GM12865 (cell line): ENCODE measurements around the gene ZNF618.

ENCODE experiments used
- DNase-seq: peaks from one replicate; pipeline ENCODE4 v3.0.0; 2010; ENCODE audit warnings: low read depth
- H3K4me3 ChIP-seq: 2 replicates; pipeline ENCODE4 v1.5.1; 2011; ENCODE audit warnings: mild to moderate bottlenecking, low read depth, low read length, control low read depth
- TF ChIP-seq, protein P1 (sequence below): IDR thresholded peaks from 2 replicates; pipeline ENCODE4 v1.5.1; 2011; ENCODE audit warnings: low read length, control low read depth, low read depth, inconsistent platforms; ENCODE audit not compliant: insufficient read depth; ENCODE audit errors: missing control alignments

Gene ZNF618

DNA sequence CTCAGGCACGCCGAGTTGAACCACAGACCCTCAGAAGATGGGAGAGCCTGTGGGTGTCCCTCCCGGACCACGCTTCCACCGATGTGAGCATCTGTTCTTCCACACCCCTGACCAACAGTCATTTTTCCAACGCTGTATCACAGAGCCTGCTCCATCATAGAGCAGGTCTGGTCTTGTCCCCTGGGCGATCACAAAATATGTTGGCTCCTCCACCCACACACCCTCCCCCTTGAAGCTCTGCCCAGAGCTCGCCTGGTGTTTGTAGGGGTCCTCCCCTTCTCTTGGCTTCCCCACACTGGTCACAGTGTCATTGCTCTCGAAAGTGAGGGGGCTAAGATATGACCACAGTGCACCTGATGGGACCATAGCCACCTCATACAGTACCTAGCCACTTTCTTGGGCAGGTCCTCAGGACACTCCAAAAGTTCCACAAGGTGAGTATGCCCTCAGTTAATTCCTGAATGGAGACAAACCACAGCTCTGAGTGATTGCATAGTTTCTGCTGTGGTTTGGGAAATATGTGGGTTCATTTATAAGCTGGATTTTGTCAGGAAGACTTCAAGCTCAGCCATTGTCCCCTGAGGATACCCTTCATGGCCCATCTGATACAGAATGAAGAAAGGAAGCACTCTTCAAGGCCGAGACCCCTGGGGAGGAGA lies 3.5 kb upstream of the ZNF618 start:
- DNase-seq = no peak
- H3K4me3 ChIP-seq = no peak overlapping the region
- TF ChIP-seq, protein P1, sequence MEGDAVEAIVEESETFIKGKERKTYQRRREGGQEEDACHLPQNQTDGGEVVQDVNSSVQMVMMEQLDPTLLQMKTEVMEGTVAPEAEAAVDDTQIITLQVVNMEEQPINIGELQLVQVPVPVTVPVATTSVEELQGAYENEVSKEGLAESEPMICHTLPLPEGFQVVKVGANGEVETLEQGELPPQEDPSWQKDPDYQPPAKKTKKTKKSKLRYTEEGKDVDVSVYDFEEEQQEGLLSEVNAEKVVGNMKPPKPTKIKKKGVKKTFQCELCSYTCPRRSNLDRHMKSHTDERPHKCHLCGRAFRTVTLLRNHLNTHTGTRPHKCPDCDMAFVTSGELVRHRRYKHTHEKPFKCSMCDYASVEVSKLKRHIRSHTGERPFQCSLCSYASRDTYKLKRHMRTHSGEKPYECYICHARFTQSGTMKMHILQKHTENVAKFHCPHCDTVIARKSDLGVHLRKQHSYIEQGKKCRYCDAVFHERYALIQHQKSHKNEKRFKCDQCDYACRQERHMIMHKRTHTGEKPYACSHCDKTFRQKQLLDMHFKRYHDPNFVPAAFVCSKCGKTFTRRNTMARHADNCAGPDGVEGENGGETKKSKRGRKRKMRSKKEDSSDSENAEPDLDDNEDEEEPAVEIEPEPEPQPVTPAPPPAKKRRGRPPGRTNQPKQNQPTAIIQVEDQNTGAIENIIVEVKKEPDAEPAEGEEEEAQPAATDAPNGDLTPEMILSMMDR = no peak

DNA sequence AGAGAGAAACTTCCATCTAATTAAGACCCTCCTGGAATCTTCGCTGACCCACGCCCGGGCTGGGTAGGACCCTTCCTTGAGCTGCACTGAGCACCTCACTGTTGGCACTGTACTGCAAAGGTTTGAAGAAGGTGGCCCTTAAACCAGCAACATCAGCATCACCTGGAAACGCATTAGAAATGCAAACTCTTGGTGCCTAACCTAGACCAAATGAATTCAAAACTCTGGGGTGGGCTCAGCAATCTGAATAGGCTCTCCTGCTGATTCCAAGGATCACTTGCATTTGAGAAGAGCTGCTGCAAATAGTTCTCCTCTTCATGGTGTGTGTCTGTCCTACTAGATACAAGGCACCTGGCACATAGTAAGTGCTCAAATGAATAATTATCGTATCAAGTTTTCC lies 2.7 kb upstream of the ZNF618 start:
- H3K4me3 ChIP-seq = no peak overlapping the region
- no peak for DNase-seq
- TF ChIP-seq, protein P1 = no peak

DNA sequence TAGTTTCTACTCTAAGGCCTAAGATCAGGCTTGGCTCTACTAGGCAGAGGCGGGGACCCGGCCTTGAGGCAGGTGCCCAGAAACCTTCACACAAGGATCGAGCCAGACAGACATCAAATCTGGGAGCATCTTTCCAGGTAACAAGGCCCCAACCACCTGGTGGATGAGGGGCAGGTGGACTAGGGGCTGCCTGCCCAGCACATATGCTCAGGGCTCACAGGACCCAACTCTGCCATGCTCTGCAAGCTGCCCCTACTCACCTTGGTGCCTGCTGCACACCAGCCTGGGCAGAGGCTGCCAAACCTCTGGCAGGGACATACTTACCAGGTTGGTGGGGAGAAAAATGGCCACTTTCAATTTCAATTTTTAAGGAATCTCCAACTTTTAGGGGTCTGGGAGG lies 2.2 kb upstream of the ZNF618 start:
- no peak for DNase-seq
- H3K4me3 ChIP-seq = no peak overlapping the region
- TF ChIP-seq, protein P1 = no peak

DNA sequence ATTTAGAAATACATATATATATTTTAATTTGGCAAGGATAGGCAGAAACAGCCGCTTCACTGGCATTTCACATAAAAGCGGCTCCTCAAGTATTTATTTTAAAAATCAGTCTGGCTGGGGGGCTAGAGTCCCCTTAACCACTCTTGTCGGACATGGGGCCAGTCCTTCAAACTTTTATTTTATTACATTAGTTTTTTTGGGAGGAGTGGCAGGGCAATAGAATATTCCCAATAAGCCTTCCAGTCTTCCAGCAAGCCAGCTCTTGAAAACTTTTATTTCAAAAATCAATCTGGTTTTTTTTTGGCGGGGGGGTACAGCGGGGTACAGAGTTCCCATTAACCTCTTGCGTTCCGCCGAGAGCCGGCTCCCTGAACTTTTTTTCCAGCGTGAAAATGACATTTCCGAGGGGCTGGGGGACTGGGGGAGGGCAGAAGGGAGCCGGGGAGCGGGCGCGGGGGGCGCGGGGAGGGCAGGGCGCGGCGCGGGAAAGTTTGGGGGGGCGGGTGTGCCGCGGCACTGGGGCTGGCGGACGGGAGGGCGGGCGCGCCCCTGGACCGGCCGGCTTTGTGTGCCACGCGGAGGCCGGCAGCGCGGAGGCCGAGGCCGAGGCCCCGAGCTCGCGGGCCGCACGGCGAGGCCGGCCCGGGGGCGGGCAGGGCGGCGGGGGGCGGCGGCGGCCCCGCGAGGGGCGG lies 504 bp upstream of the ZNF618 start:
- TF ChIP-seq, protein P1 = no peak
- DNase-seq = no peak
- no peak overlapping the region for H3K4me3 ChIP-seq

DNA sequence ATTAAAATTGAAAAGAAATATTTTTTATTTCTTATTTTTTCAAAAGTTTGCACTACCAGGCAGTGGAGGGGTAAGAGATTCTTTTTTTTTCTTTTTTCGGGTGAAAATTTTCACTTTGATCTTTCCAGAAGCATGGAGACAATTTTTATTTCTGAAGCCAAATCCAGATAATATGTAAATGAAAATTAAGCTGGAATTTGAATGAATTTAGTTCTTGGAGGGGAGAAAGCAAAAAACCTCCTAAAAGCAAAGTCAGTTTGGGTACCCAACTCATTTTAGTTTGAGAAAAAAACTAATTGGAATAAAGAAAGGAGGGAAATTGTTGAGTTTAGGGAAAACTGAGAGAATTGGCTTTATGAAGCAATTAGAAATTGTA lies 872 bp downstream of the ZNF618 start:
- TF ChIP-seq, protein P1 = no peak
- no peak overlapping the region for H3K4me3 ChIP-seq
- no peak for DNase-seq

DNA sequence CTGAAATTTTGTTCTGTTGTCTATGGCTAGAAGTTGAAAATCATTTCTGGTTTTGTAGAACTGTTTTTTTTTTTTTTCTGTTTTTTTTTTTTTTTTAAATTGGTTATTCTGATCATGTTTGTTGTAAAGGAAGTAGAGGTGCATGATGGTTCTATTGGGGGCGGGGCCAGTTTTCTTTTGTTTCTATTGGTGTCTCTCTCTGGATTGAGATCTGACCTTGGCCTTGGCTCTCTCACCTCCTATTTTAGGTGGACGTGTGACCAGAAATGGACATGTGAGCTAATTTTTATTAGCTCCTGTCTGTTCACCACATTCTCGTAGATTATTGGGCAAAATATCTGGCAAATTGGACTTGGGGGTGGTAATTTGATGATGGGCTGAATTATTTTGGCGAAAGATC lies 3.2 kb downstream of the ZNF618 start:
- TF ChIP-seq, protein P1 = no peak
- no peak overlapping the region for H3K4me3 ChIP-seq
- no peak for DNase-seq

DNA sequence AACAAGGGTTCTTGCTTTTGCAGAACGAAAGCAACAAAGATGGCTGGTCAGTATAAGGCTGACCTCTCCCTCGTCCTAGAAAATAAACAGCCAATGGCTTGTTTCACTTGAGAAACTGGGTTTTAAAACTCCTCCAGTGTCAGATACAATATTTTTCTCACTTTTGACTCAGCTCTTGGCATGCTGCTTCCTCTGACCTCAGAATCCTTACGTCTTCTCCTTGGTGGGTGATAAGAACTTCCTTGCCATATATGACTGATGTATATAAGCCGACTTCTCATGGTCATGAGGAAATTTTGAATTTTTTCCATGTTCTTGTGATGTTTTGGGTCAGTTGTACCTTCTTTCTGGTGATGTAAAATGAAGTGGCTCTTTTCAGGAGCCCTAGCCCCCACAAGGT lies 3.8 kb downstream of the ZNF618 start:
- no peak for DNase-seq
- H3K4me3 ChIP-seq = no peak overlapping the region
- TF ChIP-seq, protein P1 = no peak
